Ureter (tissue), 1 donor: ENCODE results near the gene ARMH3. TPM values are rescaled to one million over a fixed set of nuclear protein-coding genes. Genes with fewer than 3 reads are reported as not detected.

Experiments used
- DNase-seq: peaks from one replicate; pipeline ENCODE4 v3.0.0-alpha.2; 2020; ENCODE audit warnings: low spot score
- total RNA-seq: library from RNA; stranded (reverse); gene quantifications from one replicate; pipeline ENCODE4 v1.2.4, GENCODE V29; 2023
- donor health status: DM: yes; HTN: yes; CAD: no.

The ARMH3 gene
- total RNA-seq, 1 donor from 2014 or later = 26.5 TPM

DNA sequence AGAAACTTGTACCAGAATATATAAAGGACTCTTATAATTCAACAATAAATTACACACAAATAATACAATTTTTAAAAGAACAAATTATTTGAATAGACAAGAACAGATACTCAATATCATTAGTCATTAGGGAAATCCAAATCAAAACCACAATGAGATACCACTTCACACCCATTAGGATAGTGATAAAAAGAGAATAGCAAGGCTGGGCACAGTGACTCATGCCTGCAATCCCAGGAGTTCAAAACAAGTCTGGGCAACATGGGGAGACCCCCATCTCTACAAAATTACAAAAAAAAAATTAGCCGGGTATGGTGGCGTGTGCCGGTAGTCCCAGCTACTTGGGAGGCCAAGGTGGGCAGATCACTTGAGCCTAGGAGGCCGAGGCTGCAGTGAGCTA, 160.2 kb downstream of the ARMH3 start:
- DNase-seq = no peak

- no peak for DNase-seq
These were observed 161.2 kb downstream of the ARMH3 start for GRCh38 chr10:101894742-101895141.

DNA sequence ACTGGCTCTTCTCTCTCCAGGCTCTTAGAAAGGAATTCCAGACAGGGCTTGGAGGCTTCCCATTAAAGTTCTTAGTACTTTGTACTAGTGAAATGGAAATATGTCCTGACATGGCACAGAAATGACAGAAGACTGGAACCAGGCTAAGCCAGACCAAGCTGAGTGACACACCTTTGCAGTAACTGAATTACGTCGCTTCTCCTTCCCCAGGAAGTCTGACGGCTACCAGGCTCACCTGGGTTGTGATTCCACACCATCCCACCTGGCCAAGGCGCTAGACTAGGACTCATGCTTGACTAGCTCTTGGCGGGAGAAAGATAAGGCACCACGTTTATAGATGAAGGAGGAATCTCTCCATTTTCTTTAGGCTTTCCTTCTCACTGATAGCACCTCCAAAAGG, 161.7 kb downstream of the ARMH3 start:
- no peak for DNase-seq

DNA sequence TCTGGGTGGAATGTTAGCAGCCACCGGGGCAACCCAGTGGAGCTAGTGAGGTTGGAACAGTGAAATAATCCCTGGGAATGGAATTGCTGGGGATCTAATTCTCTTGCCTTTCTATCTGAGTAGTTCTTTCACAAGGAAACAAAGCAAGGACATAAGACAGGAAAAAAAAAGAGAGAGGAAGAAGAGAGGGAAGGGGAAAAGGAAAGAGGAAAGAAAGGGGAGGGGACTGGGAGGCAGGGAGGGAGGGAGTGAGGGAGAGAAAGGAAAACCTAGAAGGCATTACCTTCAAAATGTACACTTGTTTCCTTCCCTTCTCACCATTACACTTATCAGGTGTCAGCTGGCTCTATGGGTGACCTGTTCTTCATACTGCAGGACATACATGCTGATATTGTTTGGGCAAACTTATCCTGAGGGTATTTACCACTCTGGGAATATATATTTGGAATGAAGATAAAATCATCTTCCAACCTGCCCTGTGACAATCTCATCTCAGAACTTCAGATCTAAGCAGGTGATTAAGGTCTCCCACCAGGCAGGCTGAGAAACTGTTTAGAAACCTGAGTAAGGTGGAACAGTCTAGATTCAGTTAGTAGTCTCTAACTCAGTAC, 162.4 kb downstream of the ARMH3 start:
- no peak for DNase-seq

- DNase-seq = no peak
These were observed 163.1 kb downstream of the ARMH3 start for GRCh38 chr10:101892782-101893391.

- DNase-seq = peak; percentile 51
These were observed 166.4 kb downstream of the ARMH3 start for GRCh38 chr10:101889256-101890210.

- DNase-seq = no peak
These were observed 167.6 kb downstream of the ARMH3 start for GRCh38 chr10:101888251-101888949.

DNA sequence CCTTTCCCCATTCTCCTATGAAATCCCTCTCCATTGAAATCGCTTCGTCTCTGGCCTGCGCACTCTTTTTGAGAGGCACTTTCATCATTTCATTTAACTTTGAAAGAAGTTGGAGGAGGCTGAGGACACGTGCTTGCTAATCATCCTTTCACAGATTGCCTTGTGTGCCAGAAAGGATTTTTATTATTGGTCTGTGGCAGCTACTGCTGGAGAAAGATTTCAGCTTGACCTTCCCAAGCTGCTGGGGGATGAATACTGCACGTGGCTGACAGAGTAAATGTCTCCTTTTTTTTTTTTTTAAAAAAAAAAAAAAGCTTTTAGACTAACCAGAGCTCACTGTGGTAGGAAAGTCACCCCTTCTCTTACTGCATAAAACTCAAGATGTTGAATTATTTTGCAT, 168.2 kb downstream of the ARMH3 start:
- no peak for DNase-seq

DNA sequence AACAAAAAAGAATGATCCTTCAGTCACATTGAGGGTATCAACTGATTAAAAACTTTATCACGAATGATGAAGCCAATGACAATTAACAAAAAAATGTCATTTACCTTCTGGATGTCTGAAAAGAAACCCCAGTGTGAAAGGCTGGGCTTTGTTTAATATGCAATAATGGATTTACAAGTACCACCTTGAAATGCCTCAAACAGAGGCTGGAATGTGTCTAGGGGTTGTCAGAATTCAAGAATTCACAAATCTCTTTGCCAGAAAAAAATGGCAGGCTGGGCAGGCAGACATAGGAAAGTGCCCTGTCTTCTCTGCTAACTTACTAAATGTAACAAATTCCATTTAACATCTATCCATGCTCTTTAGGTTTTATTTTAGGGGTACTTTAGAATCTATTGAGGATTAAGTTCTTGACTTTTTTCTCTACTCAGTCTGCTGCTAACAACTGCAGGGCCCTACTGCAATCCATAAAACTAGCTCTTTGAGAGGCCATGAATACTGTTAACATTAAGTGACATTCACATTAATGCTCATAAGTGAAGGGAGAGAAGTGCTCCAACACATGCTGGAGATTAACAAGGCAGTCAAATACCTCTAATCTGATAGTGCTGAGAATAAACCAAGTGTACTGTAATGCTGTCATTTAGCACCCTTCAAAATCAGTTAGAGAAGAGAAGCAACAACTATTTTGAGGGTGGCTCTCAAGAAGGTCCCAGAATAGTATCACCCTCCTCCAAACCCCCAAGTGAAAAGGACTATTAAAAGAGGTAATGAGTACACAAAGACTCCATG, 169.3 kb downstream of the ARMH3 start:
- DNase-seq = no peak

GRCh38 chr10:101881036-101881774, 174.8 kb downstream of the ARMH3 start:
- no peak for DNase-seq

DNA sequence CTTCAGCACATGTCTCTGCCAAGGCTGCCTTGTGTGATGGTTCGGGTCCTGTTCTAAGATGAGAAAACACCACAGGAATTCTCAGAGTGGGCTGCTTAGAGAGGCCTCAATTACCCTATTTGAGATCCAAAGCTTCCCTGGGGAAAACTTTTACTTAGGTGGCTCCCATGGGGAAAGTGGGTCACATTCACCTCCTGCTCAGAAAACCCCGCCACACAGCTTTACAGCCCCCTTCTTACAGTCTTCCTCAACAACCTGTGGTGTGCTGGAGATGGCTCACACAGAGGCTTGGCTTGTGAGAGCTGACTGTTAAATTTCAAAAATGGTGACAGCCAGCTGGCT, 175.8 kb downstream of the ARMH3 start:
- no peak for DNase-seq

GRCh38 chr10:101879456-101880231, 176.3 kb downstream of the ARMH3 start:
- DNase-seq = no peak

GRCh38 chr10:101878869-101879268, 177.1 kb downstream of the ARMH3 start:
- DNase-seq = no peak

GRCh38 chr10:101875068-101875688, 180.8 kb downstream of the ARMH3 start:
- no peak for DNase-seq

DNA sequence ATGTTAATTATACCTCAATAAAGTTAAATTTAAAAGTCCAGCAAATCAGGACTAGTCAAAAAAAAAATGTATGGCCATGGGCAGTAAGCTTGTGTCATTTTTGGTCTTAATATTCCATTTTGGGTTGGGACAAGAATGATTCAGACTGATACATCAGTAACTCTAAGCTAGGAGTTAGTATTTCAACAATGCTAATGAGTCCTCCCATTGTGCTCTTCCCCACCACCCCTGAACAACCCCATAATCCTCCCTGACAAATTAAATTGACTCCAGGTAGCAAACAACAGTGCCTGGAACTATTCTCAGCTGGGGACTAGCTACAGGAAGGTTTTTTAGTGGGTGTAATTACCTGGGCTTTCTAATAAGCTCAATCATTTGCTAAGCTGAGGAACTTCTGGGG, 181.7 kb downstream of the ARMH3 start:
- no peak for DNase-seq

GRCh38 chr10:101867931-101868330, 188.0 kb downstream of the ARMH3 start:
- no peak for DNase-seq

GRCh38 chr10:101859530-101859929, 196.4 kb downstream of the ARMH3 start:
- no peak for DNase-seq

- DNase-seq = no peak
These were observed 197.1 kb downstream of the ARMH3 start for GRCh38 chr10:101858723-101859500.
